NT2/D1 (cell line): ENCODE results near the gene PEAK3.

Experiments used
- YY1 ChIP-seq: IDR thresholded peaks from 2 replicates; pipeline ENCODE4 v1.6.1; 2011; ENCODE audit not compliant: insufficient read length, insufficient read depth
- ZNF274 ChIP-seq: IDR thresholded peaks from 2 replicates; pipeline ENCODE4 v1.6.1; 2011; ENCODE audit warnings: mild to moderate bottlenecking, low read depth, low read length

GRCh38 chr19:2247433-2248101 lies 34.4 kb downstream of the PEAK3 start:
- no peak for TF ChIP-seq ZNF274
- TF ChIP-seq YY1 = no peak
